Left cardiac atrium (tissue), 4 donors: ENCODE data around the gene STIP1. TPM values are rescaled to one million over a fixed set of nuclear protein-coding genes. Genes with fewer than 3 reads are reported as not detected.
A peak's percentile ranks its signal among the peaks of the same experiment; 100 is the strongest.
"Not testable (repeated sequence)": the region's sequence is repeated elsewhere in the genome, so short reads cannot be mapped to it uniquely, and the experiment has no call there.

Experiments
- ATAC-seq, 2 donors: fragments of 200-7000 bp; cut with Tn5 transposase; one replicate each; pipeline ENCODE4 v1.9.1; 2020; ENCODE audit warnings: mild to moderate bottlenecking in 2 of 2, moderate library complexity in 2 of 2
- DNase-seq: peaks from one replicate; pipeline ENCODE4 v3.0.0-alpha.2; 2020
- intact Hi-C, 2 donors: fragments of 100-400 bp; cut with DNase I; formaldehyde crosslinking; loops; one replicate each; pipeline versions ENCODE4 v1.14.1 to v1.15.1; 2022 to 2023
- total RNA-seq, 2 donors: library from RNA; stranded (reverse); fragmentation: NEBNext Ultra II Directional; extraction: Animal tissue kit (Norgen Biotek cat#: 25700); gene quantifications; one replicate each; pipeline ENCODE4 v1.2.1, GENCODE V29; 2021
- donor health status: DM: no; HTN: yes; CAD: no.
- donor health status: DM: no; HTN: yes; CAD: no; lungs with severe emphysema.
- donor health status: DM: yes; HTN: yes; CAD: no.
- donor health status: Dilated cardiomyopathy.

Gene STIP1
- total RNA-seq, 2 donors from 2014 or later, result 102 to 125 TPM

DNA sequence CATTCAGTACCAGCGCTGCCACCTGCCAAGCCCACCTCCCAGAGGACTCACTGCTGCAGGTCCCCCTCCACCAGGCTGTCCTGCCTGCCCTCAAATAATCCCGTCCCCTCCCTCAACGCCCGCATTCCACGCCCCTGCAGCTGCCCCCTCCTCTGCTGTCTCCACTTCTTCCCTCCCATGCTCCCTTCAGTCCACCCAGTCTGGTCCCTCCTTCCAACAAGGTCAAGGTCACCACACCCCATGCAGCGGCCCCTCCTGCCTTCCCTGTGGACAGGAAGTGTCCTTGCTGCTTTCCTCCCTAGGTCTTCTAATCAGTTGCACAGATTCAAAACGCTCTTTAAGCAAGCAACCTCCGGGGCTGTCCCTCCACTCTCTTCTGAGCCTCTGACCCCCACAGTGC, 32.2 kb upstream of the STIP1 start:
- intact Hi-C loops, result no loop called here
- no peak for ATAC-seq
- no peak for DNase-seq

DNA sequence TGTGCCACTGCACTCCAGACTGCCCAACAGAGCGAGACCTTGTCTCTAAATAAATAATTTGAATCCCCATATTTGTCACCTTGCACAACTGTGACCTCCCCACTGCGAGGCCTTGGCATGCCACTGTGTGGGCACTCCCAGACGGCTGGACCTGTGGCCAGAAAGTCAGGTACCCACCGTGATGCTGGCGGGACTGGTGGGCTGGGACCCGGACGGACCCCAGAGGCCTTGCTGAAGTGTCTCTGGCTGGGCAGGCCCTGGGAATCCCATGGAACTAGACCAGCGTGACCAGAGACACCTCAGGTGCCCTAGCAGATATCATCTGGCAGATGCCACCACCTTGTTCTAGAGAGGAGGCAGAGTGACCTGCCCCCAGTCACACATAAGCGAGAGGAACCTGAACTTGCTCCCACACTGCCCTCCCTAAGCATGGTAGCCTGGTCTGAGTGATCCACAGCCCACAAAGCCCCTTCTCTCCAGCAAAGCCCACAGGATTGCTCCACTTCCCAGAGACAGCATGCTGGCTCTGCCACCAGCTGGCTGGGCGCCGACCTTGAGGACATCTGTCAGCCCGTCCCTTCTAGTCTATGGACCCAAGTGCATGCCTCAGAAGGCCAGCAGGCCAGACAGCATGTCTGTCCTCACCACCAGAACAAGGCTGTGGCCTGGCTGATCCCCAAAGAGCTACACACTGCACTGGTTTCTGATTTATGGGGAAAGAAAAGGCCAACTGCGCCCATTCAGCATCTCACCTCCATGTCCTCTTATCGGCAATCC, 29.5 kb upstream of the STIP1 start:
- peak; percentile 9 to 21 for ATAC-seq
- no peak for DNase-seq
- intact Hi-C loops, result no loop called here

DNA sequence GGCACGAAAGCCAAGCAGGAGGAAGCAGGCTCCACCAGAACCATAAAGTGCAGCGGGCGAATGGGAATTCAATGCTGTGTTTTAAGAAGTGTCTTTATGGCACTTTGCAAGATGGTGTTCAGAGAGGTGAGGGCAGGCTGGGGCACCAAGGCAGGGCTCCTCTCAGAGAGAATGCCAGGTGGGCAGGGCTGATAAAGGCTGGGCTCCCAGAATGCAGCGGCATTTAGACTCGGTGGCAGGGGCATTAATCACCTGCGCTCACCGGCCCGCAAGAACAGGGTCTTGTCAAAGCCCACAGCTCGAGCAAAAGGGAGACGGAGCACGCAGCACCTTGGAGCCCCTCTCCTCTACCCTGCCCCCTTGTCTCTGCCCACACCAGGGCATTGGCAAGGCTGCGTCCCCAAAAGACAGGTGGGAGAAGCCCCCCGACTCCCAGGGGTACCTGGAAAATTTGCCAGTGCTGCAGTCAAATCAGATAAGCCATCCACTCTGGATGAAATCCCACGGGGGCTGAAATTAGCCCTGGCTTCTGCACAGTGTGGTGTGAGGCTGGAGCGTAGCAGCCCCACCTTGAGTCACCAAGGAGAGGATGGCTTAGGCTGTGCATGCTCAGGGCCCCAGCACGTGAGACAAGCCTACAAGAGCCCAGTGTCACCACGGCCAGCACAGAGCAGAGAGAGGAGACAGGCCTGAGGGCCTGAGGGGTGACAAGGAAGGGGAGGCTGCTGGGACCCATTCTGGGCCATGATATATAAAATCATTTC, 28.2 kb upstream of the STIP1 start:
- ATAC-seq (no peak), DNase-seq (no peak)
- intact Hi-C loops, result no loop called here

- intact Hi-C loops, result no loop called here
- no peak for DNase-seq
- no peak for ATAC-seq
Observed at GRCh38 chr11:64161037-64161436, 24.9 kb upstream of the STIP1 start.

DNA sequence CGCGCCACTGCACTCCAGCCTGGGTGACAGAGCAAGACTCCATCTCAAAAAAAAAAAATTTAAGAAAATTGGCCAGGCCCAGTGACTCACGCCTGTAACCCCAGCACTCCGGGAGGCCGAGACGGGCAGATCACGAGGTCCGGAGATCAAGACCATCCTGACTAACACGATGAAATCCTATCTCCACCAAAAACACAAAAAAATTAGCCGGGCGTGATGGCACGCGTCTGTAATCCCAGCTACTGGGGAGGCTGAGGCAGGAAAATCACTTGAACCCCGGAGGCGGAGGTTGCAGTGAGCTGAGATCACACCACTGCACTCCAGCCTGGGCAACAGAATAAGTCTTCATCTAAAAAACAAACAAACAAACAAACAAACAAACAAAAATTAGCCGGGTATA, 23.2 kb upstream of the STIP1 start:
- ATAC-seq, DNase-seq, intact Hi-C loops: not testable (repeated sequence)

DNA sequence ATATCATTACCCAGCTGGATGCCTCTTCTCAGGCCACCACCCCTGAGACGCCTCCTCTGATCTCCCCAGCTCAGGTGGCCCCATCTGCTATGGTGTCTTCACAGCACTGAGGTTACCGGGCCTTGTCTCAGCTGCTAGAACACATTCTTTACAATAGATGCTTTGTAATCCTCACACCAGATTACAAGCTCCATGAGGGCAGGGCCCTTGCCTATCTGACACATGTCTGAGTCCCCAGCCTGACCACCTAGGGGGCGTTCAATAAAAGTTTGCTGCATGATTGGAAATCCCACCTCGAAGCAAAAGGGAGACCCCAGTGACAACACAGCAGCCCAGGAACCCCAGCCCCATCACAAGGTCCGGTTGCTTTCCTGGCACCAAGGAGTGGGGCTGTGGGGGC, 22.0 kb upstream of the STIP1 start:
- intact Hi-C loops, result no loop called here
- ATAC-seq (no peak), DNase-seq (no peak)

GRCh38 chr11:64164392-64165312, 21.3 kb upstream of the STIP1 start:
- ATAC-seq (peak; percentile 23 to 48), DNase-seq (peak; percentile 55)
- intact Hi-C loops, result no loop called here

- peak; percentile 21 to 22 for ATAC-seq
- peak; percentile 28 for DNase-seq
- intact Hi-C loops, result no loop called here
Observed at GRCh38 chr11:64165481-64165841, 20.5 kb upstream of the STIP1 start.

- DNase-seq (peak; percentile 92), ATAC-seq (peak; percentile 91 to 93)
- intact Hi-C loops, result no loop called here
Observed at GRCh38 chr11:64165842-64166635, 19.9 kb upstream of the STIP1 start, which contains the start of gene MACROD1. Gene MACROD1 (minus strand): TSS chr11:64166113. CDS start chr11:64165994, 119 bp downstream.

- intact Hi-C loops, result no loop called here
- no peak for DNase-seq
- no peak for ATAC-seq
Observed at GRCh38 chr11:64170419-64170818, 15.6 kb upstream of the STIP1 start.

DNA sequence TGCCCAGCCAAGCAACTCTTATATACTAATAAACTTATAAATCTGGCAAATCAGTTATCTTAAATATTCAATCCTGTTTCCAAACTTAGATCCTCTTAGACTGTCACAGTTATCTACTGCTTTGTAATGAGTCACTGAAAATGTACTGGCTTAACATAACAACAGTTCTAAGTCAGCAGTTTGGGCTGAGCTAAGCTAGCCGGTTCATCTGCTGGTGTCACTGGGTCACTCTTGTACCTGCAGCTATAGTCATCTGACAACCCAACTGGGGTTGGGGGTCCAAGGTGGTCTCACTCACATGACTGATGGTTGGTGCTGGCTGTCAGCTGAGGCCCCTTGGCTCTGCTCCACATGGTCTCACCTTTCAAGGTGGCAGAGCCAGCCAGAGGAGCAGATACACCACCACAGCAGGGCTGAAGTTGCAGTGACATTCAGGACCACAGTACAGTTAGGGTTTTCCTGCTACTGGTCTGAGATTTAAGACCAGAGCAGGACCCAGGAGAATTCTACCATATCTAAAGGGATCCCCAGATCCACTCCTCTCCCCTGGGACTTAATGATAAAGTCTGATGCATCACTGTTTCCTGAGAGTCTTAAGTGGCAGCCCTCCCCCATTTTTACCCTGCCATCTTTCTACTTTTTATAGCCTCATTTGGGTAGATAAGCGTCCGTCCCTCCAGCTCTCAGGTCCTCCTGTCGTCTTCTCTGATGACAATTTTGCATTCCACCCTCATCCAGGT, 12.2 kb upstream of the STIP1 start:
- no peak for DNase-seq
- intact Hi-C loops, result no loop called here
- peak in 1 of 2 donors; percentile 33 for ATAC-seq

DNA sequence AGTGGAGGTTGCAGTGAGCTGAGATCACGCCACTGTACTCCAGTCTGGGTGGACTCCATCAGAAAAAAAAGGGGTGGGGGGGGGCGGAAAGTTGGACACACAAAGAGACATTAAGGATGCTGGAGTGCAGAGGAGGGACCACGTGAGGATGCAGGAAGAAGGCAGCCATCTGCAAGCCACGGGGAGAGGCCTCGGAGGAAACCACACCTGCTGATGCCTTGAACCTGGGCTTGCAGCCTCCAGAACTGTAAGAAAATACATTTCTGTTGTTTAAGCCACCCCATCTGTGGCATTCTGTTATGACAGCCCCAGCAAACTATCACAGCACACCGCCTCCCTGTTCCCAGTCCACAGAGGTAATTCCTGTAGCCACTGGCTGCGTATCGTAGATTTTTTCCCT, 9.2 kb upstream of the STIP1 start:
- DNase-seq, result no peak
- no peak for ATAC-seq
- intact Hi-C loops, result no loop called here

DNA sequence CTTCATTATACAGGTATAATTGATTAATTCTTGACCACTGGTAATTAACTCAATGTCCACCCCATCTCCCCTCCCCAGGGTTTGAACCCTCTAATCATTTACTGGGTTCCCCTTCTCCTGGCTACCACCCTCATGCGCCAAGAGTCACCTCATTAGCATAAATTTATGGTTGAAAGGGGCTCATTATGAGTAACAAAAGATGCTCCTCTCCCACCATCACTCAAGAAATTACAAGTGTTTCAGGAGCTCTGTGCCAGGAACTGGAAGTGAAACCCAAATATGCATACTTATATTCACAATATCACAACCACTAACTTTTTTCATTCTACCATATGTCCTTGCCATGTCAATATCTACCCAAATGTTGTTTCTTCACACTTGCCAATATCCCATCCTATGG, 7.8 kb upstream of the STIP1 start:
- DNase-seq (no peak), ATAC-seq (no peak)
- intact Hi-C loops, result no loop called here

GRCh38 chr11:64178951-64179639, 6.9 kb upstream of the STIP1 start:
- ATAC-seq (no peak), DNase-seq (no peak)
- intact Hi-C loops, result no loop called here

DNA sequence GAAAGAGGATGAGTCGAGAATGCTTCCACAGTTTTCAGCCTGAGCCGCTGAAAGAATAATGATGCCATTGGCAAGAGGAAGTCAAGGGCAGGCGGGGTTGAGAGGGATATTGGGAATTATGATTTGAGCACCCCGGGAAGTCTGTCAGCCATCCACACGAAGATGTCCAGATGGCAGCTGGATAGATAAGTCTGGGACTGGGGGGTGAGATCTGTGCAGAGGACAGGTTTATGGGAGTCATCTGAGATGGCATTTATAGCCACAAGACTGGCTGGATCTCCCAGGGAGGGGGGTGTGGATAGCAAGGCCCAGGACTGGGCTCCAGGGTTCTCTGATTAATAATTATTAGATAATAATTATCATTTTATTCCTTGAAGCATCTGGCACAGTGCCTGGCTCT, 5.1 kb upstream of the STIP1 start:
- ATAC-seq (no peak), DNase-seq (no peak)
- intact Hi-C loops, result no loop called here

- intact Hi-C loops, result no loop called here
- peak; percentile 94 for DNase-seq
- ATAC-seq, result peak; percentile 59 to 67
Observed at GRCh38 chr11:64181506-64182411, 4.2 kb upstream of the STIP1 start.

DNA sequence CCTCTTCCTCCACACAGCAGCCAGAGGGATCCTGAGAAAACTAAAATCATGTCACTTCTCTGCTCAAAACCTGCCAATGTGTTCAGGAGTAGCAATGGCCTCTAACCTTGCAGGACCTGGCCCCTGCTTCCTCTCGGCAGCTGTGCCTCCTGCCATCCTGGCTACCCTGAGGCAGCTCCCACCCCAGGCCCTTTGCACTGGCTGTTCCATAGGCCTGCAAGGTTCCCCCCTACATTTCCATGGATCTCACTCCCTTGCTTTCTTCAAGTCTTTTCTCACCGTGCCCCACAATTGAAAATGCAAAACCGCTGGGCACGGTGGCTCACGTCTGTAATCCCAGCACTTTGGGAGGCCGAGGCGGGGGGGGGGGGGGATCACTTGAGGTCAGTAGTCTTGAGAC, 2.1 kb upstream of the STIP1 start:
- DNase-seq (no peak), ATAC-seq (no peak)
- intact Hi-C loops, result no loop called here
